ENCODE data around the gene ZNF311. TPM values are rescaled to one million over a fixed set of nuclear protein-coding genes. Genes with fewer than 3 reads are reported as not detected.

Gene ZNF311
- total and polyA plus RNA-seq, 11 donors = 0.07 to 0.84 (median 0.21) TPM; not detected in 2

GRCh38 chr6:28947067-28947765, 57.9 kb downstream of the ZNF311 start:
- 83 to 88% (median 85%) methylated on average over 6 of the region's 6 CpGs for WGBS, 4 donors
- ATAC-seq = no peak
- Histone ChIP-seq H3K27ac (no peak overlapping the region), H3K9me3 (no peaks in the 10 kb centered on the region), H3K4me1 (peaks cover 0 to 19% (median 2%) of the 10 kb centered on the region in 12 donors), H3K36me3 (no peaks in the 10 kb centered on the region), H3K4me3 (no peak overlapping the region), H3K27me3 (no peaks in the 10 kb centered on the region)
- DNase-seq = no peak
- intact Hi-C loops (cut with DNase I) = loop anchor here in 3 of 10 donors (5.0 to 10.0 kb wide), 2 partner anchors 35 to 112 kb away; no protein-coding TSS in a partner anchor
- TF ChIP-seq CTCF (IDR thresholded peaks at IDR 0.05) = no peak
- no peak for TF ChIP-seq POLR2A (IDR thresholded peaks at IDR 0.05)

DNA sequence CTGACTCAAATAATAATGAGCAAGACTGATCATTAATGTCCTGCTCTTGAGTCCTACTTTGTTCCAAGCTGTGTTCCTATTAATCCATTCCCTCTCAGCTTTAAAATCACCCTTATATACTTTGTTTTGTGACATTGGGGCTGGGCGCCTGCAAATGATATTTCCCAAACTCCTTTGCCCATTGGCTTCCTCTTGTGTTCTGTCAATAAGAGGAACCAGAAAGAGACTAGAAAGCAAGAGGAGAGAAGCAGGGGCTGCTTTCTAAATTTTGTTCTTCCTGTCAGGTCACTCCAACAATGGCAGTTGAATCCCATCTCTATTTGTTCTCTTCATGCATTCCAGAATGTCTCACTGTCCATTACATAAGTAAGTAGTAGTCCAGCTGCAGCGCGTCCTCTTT, 59.8 kb downstream of the ZNF311 start:
- 87 to 91% (median 89%) methylated on average over 3 of the region's 3 CpGs for WGBS, 4 donors
- Histone ChIP-seq H3K36me3 (no peaks in the 10 kb centered on the region), H3K9me3 (no peaks in the 10 kb centered on the region), H3K27ac (peak overlapping the region in 1 of 12 donors; percentile 30), H3K4me1 (peaks cover 0 to 26% (median 8%) of the 10 kb centered on the region in 12 donors), H3K4me3 (no peak overlapping the region), H3K27me3 (no peaks in the 10 kb centered on the region)
- intact Hi-C loops (cut with DNase I) = loop anchor here in 3 of 10 donors (5.0 to 10.0 kb wide), 2 partner anchors 37 to 111 kb away; no protein-coding TSS in a partner anchor
- ATAC-seq (no peak), DNase-seq (no peak)
- TF ChIP-seq POLR2A (IDR thresholded peaks at IDR 0.05) = no peak
- no peak for TF ChIP-seq CTCF (IDR thresholded peaks at IDR 0.05)

Other genes starting within 250 kb of the ZNF311 start
- 10 to 100 TPM; 14.7 to 37.7 (median 19.8) TPM for gene TRIM27, start 81.3 kb downstream of the ZNF311 start, total RNA-seq
- gene TRIM27, start 81.3 kb downstream of the ZNF311 start, polyA plus RNA-seq = 10 to 100 TPM; 15.1 to 33.5 TPM
- gene OR2W1, start 39.9 kb upstream of the ZNF311 start, total RNA-seq = not detected
- not detected for gene OR2W1, start 39.9 kb upstream of the ZNF311 start, polyA plus RNA-seq
- not detected for gene OR2B3, start 82.0 kb upstream of the ZNF311 start, total RNA-seq
- not detected for gene OR2B3, start 82.0 kb upstream of the ZNF311 start, polyA plus RNA-seq
- gene OR2J1, start 94.2 kb upstream of the ZNF311 start, total RNA-seq = not detected
- not detected for gene OR2J1, start 94.2 kb upstream of the ZNF311 start, polyA plus RNA-seq
- gene OR2J3, start 102.7 kb upstream of the ZNF311 start, total RNA-seq = not detected
- not detected for gene OR2J3, start 102.7 kb upstream of the ZNF311 start, polyA plus RNA-seq
- gene OR2J2, start 165.6 kb upstream of the ZNF311 start, total RNA-seq = not detected
- gene OR2J2, start 165.6 kb upstream of the ZNF311 start, polyA plus RNA-seq = not detected